ENCODE data around the gene MON1A.
"Not testable (repeated sequence)": the region's sequence is repeated elsewhere in the genome, so short reads cannot be mapped to it uniquely, and the experiment has no call there.

MON1A gene

DNA sequence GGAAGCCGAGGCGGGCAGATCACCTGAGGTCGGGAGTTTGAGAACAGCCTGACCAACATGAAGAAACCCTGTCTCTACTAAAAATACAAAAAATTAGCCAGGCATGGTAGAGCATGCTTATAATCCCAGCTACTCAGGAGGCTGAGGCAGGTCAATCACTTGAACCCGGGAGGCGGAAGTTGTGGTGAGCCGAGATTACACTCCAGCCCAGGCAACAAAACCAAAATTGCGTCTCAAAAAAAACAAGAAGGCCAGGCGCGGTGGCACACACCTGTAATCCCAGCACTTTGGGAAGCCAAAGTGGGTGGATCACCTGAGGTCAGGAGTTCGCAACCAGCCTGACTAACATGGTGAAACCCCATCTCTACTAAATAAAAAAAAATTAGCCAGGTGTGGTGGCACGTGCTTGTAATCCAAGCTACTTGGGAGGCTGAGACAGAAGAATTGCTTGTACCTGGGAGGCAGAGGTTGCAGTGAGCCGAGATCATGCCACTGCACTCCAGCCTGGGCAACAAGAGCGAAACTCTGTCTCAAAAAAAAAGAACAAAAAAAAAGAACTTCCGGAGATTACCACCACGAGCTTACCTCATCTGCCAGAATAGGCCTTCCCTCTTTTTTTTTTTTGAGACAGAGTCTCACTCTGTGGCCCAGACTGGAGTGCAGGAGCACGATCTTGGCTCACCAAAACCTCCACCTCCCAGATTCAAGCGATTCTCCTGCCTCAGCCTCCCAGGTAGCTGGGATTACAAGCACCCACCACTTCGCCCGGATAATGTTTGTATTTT, 11.6 kb downstream of the MON1A start:
- DNase-seq (ENCODE audit: low read depth) = not testable (repeated sequence)

DNA sequence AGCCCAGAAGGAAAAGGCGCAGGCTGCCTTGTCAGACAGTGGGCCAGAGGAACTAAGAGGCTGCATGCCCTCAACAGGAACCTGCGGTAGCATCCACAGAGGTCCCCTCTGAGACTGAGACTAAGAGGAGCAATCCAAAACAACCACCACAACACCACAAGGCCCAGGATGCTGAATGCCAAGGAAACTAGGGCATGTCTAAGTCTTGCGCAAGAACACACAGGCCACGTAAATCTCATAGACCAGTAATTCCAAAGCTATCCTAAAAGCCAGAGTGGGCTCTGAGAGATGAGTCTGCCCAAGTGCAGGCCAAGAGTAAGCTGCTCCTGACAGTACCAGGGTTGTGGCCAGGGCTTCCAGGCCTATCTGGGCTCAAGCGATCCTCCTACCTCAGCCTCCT, 12.9 kb downstream of the MON1A start:
- DNase-seq (ENCODE audit: low read depth) = no peak

DNA sequence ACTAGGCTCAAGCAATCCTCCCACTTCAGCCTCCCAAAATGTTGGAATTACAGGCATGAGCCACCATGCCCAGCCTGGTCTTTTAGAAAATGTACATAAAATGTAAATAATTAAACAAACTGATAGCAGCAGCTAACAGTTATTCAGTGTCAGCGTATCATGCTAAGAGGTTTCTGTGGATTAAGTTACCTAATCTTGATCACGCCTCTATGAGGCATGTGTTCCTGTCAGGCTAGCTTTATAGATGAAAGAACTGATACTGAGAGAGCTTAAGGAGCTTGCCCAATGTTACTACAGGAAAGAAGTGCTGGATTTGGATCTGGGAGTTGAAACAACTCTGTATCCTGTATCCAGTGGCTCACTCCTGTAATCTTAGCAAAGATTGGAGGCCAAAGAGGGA, 14.7 kb downstream of the MON1A start:
- DNase-seq (ENCODE audit: low read depth) = no peak

DNA sequence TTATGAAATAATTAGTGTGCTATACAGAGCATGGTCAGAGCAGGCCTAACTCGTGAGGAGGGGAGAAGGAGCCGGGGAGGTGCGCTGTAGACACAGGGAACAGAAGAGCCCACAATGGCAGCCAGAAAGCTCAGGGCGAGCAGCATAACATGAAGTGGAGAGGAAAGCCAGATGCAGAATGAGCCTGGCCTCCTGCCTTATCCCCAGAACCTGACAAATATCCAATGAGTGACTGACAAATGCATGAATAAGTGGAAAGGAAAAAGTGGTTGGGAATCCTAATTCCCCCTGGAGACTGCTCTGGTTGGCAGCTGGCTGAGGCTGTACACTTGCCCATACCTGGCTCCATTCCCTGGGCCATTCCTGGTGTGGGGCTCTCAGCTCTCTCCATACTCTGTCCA, 16.7 kb downstream of the MON1A start:
- DNase-seq (ENCODE audit: low read depth) = no peak

DNA sequence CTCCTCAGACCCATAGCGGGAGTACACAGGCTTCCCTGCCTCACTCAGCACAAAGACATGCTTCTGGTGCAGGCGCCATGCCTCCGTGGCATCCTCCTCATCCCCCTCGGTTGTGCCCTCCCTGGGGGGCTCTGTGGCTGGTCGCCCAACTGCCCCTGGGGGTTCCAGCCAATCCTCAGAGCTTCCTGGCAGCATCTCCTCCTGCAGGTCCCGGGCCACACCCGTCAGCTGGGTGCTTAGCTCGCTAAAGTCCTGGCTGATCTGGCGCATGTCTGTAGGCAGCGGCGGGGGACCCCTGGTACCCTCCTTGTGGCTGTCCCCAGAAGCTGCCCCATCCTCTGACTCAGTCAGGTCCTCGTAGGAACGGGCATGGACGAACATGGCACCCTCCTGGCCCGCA, 18.0 kb downstream of the MON1A start:
- DNase-seq (ENCODE audit: low read depth) = no peak

DNA sequence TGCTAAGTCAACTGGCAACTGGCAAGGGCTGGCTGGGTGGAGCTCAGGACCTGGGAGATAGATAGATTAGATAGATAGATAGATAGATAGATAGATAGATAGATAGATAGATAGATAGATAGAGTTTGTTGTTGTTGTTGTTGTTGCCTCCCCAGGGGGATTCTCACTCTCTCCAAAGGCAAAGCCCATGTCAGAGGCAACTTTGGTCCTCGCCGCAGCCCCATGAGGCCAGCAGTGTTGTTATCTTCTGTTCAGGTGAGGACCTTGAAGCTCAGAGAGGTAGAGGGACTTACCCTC, 18.5 kb downstream of the MON1A start:
- DNase-seq (ENCODE audit: low read depth) = no peak

DNA sequence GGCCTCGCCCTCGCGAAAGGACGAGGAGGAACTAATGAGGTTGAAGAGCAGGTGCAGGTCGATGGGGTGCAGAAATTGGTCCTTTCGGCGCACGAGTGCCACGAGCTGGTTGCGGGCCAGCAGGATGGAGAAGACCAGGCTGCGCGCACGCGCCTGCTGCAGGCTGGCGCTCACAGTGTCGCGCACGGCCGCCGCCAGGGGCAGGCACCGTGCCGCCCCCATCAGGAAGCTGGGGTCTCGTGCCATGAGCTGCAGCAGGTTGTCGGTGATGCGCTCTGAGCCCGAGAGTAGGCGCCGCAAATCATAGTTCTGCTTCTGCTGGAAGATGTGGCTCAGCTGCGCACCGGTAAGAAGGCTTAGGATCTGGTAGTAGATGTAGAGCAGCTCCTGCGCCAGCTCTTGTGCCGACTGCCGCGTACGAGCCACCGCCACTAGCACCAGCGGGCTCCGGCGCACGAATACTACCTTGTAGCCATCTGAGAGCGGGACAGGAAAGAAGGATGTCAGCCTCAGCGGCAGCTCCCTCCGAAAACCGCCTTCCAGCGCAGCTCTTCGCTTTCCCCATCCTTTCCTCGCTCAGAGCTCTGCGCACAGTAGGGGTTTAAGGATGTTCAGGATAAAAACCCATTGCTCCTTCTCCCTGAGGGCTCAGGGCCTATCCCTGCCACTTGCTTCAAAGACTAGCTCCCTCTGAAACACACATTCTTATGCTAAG, 19.0 kb downstream of the MON1A start:
- no peak for DNase-seq (ENCODE audit: low read depth)

DNA sequence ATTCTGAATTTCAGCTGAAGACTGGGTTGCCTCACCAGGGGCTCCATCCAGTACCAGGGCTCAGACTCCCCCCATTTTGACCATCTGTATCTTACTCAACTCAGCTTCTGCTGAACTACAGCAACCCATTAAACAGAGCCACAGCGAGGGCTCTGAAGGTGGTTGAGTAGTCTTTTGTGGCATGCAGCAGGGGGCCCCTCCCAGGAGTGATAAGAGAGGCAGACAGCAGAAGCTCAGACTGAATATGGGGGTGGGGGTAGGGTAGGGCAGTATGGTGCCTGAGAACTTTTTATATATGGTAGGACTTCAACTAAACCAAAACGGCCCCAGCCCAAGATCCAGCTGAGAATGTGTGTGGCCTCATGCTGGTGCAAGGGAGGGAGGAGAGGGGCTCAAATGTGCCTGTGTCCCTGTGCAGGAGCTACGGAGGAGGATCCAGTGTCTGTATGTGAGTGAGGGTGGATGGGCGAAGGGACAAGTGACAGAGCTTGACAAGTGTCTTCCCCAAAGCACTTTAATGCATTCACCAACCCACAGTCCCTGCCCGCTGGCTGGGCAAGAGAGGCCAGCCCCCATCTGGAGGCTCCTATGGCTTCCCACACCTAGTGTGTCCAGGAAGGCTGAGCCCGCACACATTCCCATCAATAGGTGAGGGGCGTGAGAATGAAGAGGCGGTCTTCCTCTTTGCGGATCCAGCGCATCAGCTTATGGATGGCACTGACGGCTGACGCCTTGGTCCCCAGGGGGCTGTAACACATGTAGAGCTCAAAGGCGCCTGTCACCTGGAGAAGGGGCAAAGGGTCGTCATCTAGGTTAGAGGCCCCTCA, 21.0 kb downstream of the MON1A start:
- no peak for DNase-seq (ENCODE audit: low read depth)

DNA sequence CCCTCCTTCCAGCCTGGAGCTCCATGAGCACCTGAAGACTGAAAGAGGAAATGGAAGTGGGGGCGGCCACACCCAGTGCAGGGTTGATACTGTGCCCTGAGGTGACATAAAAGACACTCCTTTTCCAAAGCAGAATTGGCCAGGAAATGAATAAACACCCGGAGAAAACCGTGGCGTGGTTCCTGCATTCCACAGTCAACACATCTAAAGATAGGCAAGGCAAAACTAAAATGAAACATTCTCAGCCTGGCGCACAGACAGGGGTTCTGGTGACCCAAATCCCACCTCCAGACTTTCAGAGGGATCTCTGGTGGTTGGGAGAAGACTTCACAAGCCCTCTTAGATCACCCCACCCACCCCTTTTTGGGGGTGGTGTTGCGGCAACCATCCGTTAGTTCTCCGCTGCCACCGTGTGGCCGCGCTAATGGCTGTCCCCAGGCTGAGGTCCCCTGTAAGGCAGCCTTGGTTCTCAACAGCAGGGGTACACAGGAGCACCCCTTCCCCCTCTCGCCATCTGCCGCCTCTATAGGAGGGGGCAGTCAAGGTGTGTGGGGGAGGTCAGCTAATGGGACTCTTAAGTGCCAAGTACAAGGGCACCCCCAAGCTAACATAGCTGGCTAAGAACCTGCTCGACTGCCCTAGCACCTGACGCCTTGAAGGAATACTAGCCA, 23.4 kb downstream of the MON1A start:
- DNase-seq (ENCODE audit: low read depth) = no peak

DNA sequence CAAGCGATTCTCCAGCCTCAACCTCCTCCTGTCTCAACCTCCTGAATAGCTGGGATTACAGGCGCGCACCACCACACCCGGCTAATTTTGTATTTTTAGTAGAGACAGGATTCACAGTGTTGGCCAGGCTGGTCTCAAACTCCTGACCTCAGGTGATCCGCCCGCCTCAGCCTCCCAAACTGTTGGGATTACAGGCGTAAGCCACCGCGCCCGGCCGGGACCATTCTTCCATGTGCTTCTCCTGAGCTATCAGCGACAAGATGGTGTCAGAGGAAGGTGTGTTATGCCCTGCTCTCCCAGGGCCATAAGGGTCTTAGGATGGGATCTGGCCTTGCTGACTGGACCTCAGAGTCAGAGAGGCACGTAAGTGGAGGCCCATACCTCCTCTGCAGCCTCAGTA, 25.2 kb downstream of the MON1A start:
- DNase-seq (ENCODE audit: low read depth) = not testable (repeated sequence)

DNA sequence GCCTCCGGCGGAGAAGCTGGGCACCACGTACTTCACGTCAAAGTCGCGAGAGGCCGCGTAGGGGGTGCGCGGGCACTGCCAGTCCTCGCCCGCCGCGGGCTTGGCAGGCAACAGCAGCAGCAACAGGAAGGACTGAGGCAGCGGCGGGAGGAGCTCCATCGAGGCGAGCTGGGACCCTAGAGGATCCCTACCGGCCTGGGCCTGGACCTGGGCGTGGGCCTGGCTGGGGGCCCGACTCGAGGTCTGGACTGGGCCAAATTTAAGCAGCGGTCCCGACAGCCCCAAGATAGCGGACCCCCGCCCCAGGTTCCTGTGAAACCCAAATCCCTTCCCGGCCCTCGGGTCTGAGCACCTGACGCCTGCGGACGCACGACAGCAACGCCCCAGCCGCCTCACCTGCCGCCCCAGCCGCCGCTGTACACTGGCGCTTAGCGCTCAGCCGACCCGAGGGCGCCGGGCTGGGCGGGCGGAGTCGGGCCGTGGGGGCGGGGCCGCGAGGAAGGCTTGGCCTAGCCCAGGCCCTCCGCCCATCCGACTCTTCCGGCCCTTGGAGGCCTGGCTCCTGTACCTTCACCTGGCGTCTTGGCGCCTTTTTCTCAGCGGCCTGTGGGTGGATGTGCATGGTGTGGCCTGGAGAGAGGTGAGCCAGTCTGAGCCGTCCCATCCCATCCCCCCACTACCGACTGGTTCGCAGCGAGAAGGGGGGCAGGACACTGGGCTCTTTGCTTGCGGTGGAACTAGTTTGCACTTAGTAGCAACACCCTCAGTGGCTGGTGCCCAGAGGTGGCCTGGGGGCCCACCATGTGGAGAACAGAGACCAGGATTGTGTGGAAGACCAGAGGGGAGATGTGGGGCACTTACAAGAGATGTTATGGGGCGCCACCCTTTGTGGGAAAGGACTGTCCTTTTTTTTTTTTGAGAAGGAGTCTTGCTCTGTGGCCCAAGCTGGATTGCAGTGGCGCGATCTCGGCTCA, 25.9 kb downstream of the MON1A start, which contains the start of gene MST1R:
TSS of gene MST1R (minus strand) at position 423 of the 974 bp plus-strand sequence. CDS start at position 159, 264 bp downstream.
- DNase-seq (ENCODE audit: low read depth) = no peak

DNA sequence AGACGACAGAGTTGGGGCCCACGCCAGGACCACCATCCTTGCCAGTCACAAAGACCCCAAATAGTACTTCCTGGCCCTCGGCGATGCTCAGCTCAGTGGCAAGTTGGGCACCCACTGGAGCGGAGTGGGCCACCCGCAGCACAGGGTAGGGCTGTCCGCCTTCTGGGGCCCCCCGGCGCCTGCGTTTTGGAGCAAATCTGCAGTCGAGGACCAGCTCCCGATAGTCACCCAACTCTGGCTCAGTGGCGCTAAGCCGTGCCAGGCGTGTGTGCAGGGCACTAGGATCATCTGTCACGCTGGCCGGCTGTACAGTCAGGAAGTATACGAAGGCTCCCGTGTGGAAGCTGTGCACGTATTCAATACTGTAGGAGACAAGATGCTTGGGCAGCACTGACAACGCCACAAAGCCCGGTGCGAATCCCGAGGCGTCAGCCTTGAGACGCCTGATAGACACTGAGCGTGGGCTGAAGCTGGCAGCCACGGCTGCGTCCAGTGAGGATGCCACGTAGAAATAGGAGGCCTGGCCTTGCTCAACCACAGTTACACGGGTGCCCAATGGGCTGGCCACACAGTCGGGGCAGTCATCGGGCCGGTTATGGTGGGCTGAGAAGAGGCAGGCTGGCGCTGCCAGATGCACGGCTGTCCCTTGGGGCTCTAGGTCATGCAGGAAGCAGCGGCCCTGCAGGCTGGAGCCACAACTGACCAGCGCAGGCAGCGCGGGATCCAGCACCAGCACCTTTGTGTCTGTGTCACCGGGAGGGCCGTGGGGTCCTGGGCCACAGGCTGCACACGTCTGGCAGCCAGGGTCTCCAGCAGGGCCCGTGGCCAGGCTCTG, 26.9 kb downstream of the MON1A start:
- no peak for DNase-seq (ENCODE audit: low read depth)

DNA sequence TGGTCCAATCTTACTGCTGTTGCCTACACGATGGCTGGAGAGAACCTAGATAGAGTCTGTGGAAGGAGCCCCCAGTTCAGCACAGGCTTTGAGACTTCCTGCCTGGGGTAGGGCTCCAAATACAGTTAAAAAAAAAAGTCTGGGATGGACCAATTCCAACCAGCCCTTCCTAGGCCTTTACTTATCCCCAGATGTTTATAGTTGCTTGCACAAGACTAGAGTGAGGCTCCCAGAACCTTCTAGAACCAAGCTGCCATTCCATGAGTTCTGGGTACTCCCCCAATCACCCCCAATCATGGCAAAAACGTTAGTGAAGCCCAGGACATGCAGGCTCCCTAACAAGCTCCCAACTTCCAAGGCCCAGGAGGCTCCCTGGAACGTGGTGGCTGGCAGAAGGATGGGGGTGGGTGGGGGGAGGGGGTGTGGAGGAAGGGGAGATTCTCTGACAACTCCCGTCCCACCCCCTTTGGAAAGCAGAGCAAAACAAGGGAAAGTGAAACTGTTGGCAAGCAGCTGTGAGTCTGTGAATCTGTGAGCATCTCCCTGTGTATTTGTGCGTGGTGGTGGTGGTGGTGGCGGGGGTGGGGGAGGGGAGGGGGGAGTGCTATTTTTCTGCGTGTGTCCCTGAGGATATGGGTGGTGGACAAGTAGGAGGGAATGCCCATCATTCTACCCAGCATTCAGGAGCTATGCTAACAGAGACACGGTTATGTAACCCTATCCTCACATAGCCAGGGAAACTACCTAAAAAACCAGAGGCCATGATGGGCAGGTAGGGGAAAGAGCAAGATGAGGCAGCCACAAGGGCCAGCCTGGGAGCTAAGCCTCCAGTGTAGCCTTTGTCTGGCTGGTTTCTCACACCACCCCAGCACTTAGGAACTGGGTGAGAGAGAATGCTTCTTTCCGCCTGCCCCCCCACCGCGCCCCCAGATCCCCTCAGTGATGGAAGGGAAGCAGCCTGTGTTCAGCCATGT, 28.0 kb downstream of the MON1A start:
- DNase-seq (ENCODE audit: low read depth) = no peak

DNA sequence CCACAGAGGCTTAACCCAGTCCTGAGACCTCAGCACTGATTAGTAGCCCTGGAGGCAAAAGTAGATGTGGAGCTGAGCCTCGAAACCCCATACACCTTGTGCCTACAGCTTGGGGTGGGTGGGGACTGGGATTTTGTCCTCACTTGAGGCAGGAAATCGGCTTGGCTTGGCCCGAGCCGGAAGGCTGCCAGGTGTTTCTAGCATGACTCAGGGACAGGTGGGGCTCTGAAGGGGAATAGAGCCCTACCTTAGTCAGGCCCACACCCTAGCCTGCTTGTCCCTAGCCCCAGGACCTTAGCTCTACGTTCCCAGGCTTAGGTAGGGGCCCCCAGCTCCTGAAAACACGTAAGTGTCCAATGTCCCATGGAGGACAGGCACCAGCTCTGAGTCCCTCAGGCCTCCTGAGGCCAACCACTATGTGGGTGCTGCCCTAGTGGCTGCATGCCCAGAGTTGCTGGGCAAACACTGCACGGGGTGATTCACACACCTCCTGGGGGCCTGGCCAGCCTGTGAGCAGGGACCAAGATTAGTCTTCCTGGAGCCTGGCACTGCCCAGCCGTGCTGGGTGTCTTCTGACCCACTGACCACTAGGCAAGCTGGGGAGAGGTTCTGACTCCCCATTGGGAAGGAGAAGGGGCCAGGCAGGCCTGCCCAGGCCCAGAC, 29.0 kb downstream of the MON1A start:
- no peak for DNase-seq (ENCODE audit: low read depth)

DNA sequence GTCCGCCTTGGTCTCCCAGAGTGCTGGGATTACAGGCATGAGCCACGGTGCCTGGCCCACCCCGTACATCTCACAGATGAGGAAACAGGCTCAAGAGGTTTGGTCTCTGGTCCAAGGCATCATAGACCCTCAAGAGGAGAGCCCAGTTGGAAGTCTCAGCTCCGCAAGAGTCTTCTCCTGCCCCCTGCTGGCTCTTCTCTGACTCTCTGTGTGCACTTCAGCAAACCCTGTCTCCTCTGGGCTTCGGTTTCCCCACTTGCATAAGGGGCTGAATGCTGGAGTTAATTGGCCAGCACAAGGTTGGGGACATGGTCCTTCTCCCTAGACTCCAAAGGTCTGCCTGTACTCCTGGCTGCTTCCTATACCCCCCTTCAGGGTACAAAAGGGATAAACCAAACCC, 29.8 kb downstream of the MON1A start:
- DNase-seq (ENCODE audit: low read depth) = no peak

DNA sequence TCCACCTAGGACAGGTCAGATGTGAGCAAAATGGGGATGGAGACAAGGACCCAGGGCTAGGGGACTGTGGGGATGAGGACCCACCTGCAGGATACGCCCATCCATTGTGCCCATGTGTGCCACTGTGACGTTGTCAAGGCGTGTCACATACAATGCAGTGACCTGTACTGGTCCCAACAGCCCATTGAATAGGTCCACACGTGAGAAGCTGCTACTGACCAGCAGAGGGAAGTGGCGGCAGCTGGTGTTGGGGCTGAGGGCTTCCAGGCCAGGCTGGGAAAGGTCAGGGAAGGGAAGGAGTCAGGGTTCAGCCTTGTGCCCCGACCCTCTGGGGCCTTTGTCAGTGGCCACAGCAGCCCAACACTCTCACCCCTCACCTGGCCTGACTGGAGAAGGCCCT, 30.6 kb downstream of the MON1A start:
- DNase-seq (ENCODE audit: low read depth) = no peak

DNA sequence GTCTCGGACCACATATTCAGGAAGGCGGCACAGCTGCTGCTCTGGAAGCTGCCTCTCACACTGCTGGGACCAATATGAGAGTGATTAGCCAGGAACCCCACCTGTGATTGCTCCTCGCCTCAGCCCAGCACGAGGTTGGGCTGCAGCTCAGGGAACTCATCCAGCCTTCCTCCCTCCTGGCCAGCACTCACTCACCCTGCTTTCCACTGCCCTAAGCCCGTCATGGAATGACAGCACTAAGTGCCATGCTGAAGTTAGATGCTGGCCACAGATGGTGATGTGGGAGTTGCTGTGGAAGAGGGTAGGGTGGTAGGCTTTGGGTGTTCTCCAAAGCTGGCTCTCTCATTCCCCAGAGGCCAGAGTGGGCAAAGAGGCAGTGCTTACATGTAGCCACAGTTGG, 33.3 kb downstream of the MON1A start:
- no peak for DNase-seq (ENCODE audit: low read depth)

DNA sequence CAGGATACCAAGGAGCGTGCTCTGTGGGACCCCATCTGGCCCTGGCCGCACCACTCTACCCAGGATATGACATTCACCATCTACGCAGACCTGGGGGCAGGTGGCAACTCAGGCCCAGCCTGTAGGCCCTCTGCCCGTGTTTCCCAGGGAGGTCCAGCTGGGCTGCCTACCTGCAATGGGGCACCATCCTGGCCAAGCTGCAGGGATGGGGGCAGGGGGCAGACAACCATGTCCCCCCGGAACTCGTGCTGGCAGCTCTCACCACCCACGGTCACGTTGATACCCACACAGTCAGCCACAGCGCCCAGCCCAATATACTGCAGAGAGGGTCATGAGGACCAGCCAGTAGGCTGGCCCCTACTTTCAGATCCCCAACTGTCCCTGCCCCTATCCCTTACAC, 33.8 kb downstream of the MON1A start:
- no peak for DNase-seq (ENCODE audit: low read depth)

Data from GM04504 (cell line).